HG03432 (cell line): ENCODE data around the gene B4GALT6.

Experiments
- ATAC-seq: cut with Tn5 transposase; IDR thresholded peaks from one replicate; pipeline ENCODE4 v1.9.1; 2021; ENCODE audit warnings: mild to moderate bottlenecking, moderate library complexity; ENCODE audit not compliant: unreplicated experiment

The B4GALT6 gene

GRCh38 chr18:31661965-31662364 lies 22.4 kb downstream of the B4GALT6 start:
- no peak for ATAC-seq

- ATAC-seq = no peak
Measured at GRCh38 chr18:31660763-31661162, 23.6 kb downstream of the B4GALT6 start.

GRCh38 chr18:31659576-31660177 lies 24.7 kb downstream of the B4GALT6 start:
- ATAC-seq = no peak

GRCh38 chr18:31658670-31659575 lies 25.5 kb downstream of the B4GALT6 start:
- ATAC-seq = peak; percentile 77

GRCh38 chr18:31657823-31658669 lies 26.3 kb downstream of the B4GALT6 start:
- ATAC-seq = peak; percentile 83

GRCh38 chr18:31656754-31657153 lies 27.6 kb downstream of the B4GALT6 start:
- no peak for ATAC-seq

- ATAC-seq = no peak
Measured at GRCh38 chr18:31655354-31655753, 29.0 kb downstream of the B4GALT6 start.

- no peak for ATAC-seq
Measured at GRCh38 chr18:31652877-31653276, 31.5 kb downstream of the B4GALT6 start.

- ATAC-seq = no peak
Measured at GRCh38 chr18:31652357-31652756, 32.0 kb downstream of the B4GALT6 start.

GRCh38 chr18:31651369-31651768 lies 33.0 kb downstream of the B4GALT6 start:
- ATAC-seq = no peak

GRCh38 chr18:31649978-31650719 lies 34.2 kb downstream of the B4GALT6 start:
- peak; percentile 56 for ATAC-seq

- no peak for ATAC-seq
Measured at GRCh38 chr18:31649449-31649848, 34.9 kb downstream of the B4GALT6 start.

- peak; percentile 78 for ATAC-seq
Measured at GRCh38 chr18:31648966-31649429, 35.4 kb downstream of the B4GALT6 start.

- no peak for ATAC-seq
Measured at GRCh38 chr18:31648458-31648857, 35.9 kb downstream of the B4GALT6 start.

- no peak for ATAC-seq
Measured at GRCh38 chr18:31647127-31647753, 37.1 kb downstream of the B4GALT6 start.

GRCh38 chr18:31646332-31647126 lies 37.9 kb downstream of the B4GALT6 start:
- peak; percentile 17 for ATAC-seq

- ATAC-seq = no peak
Measured at GRCh38 chr18:31645411-31645810, 39.0 kb downstream of the B4GALT6 start.

- ATAC-seq = no peak
Measured at GRCh38 chr18:31643003-31643402, 41.4 kb downstream of the B4GALT6 start.

GRCh38 chr18:31637445-31637844 lies 46.9 kb downstream of the B4GALT6 start:
- no peak for ATAC-seq
